A673 (cell line): ENCODE measurements around the gene MYO18A.

Experiments used
- EZH2 ChIP-seq: fragments of 200-600 bp; sonication (generic); IDR thresholded peaks from 2 replicates; pipeline ENCODE4 v1.6.1; 2017; ENCODE audit warnings: borderline replicate concordance, low read depth, mild to moderate bottlenecking, mixed read lengths, antibody characterized with exemption, low read length; ENCODE audit not compliant: poor library complexity, severe bottlenecking
- TF ChIP-seq, protein P1 (sequence below): fragments of 300-800, 200-600 bp; sonication (generic); conservative IDR thresholded peaks from 2 replicates; pipeline ENCODE4 v1.5.1; 2017; ENCODE audit warnings: low read depth, mild to moderate bottlenecking, antibody characterized with exemption, low read length, moderate library complexity, mixed read lengths

DNA sequence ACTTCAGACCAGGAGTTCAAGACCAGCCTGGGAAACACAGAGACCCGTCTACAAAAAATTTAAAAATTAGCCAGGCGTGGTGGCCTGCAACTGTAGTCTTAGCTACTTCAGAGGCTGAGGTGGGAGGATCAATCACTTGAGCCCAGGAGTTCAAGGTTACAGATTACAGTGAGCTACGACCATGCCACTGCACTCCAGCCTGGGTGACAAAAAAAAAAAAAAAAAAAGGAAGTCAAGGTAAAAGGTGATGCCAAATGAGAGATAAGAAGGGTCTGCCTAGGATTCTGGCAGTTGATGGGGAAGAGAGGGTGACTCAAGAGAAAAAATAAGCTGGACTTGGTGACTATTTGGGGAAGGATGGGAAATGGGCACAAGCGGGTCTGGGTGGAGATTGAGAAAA lies 32.5 kb downstream of the MYO18A start:
- TF ChIP-seq, protein P1, sequence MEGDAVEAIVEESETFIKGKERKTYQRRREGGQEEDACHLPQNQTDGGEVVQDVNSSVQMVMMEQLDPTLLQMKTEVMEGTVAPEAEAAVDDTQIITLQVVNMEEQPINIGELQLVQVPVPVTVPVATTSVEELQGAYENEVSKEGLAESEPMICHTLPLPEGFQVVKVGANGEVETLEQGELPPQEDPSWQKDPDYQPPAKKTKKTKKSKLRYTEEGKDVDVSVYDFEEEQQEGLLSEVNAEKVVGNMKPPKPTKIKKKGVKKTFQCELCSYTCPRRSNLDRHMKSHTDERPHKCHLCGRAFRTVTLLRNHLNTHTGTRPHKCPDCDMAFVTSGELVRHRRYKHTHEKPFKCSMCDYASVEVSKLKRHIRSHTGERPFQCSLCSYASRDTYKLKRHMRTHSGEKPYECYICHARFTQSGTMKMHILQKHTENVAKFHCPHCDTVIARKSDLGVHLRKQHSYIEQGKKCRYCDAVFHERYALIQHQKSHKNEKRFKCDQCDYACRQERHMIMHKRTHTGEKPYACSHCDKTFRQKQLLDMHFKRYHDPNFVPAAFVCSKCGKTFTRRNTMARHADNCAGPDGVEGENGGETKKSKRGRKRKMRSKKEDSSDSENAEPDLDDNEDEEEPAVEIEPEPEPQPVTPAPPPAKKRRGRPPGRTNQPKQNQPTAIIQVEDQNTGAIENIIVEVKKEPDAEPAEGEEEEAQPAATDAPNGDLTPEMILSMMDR, result no peak
- no peak for TF ChIP-seq EZH2
